Common myeloid progenitor, CD34-positive (primary cell): ENCODE measurements around the gene HTD2.
A peak's percentile ranks its signal among the peaks of the same experiment; 100 is the strongest.

Experiments used
- CTCF ChIA-PET: fragments of 350-600 bp; sonication (Branson Sonifier 250); formaldehyde crosslinking; loops from one replicate; lab custom pipeline; 2021; ENCODE audit warnings: antibody characterized with exemption; lab: Charles Lee
- POLR2A ChIA-PET: fragments of 350-600 bp; sonication (Branson Sonifier 250); formaldehyde crosslinking; loops from one replicate; lab custom pipeline; 2021; ENCODE audit warnings: antibody characterized with exemption; lab: Charles Lee
- DNase-seq, 3 donors: peaks; one replicate each; pipeline versions ENCODE4 v3.0.0 to v3.0.0-alpha.2; 2013
- H3K27ac ChIP-seq, 2 experiments: 1 replicate in 1 of 2; 2 replicates in 1 of 2; pipeline ENCODE4 v1.7.0; 2013; ENCODE audit warnings: inconsistent platforms in 2 of 2, low read length in 2 of 2, mild to moderate bottlenecking in 2 of 2, low read depth in 1 of 2, moderate library complexity in 1 of 2; ENCODE audit not compliant: severe bottlenecking in 2 of 2, insufficient read depth in 1 of 2, poor library complexity in 1 of 2
- H3K27me3 ChIP-seq, 5 experiments: replicated peaks in 2 of 5; 1 replicate in 3 of 5; 2 replicates in 2 of 5; pipeline versions ENCODE4 v1.6.1 to v1.7.0; 2013; ENCODE audit warnings: low read length in 4 of 5, mild to moderate bottlenecking in 2 of 5, moderate library complexity in 2 of 5, inconsistent platforms in 1 of 5; ENCODE audit not compliant: insufficient read depth in 5 of 5, control insufficient read depth in 4 of 5
- H3K36me3 ChIP-seq, 4 experiments: 1 replicate in 2 of 4; 2 replicates in 2 of 4; pipeline versions ENCODE4 v1.6.1 to v1.7.0; 2013; ENCODE audit warnings: low read length in 3 of 4, control low read depth in 1 of 4, mild to moderate bottlenecking in 1 of 4; ENCODE audit not compliant: control insufficient read depth in 4 of 4, insufficient read depth in 4 of 4
- H3K4me1 ChIP-seq, 4 experiments: 1 replicate in 3 of 4; 2 replicates in 1 of 4; pipeline versions ENCODE4 v1.6.1 to v1.7.1; 2013; ENCODE audit warnings: low read length in 3 of 4, mild to moderate bottlenecking in 3 of 4, control low read depth in 1 of 4, inconsistent platforms in 1 of 4, moderate library complexity in 1 of 4; ENCODE audit not compliant: control insufficient read depth in 4 of 4, insufficient read depth in 4 of 4; ENCODE audit errors: control extremely low read depth in 1 of 4
- H3K4me3 ChIP-seq, 7 experiments: 1 replicate in 4 of 7; 2 replicates in 3 of 7; pipeline versions ENCODE4 v1.5.1 to v1.7.0; 2013; ENCODE audit warnings: mild to moderate bottlenecking in 7 of 7, low read length in 6 of 7, moderate library complexity in 6 of 7, inconsistent platforms in 2 of 7, low read depth in 2 of 7, control low read depth in 1 of 7; ENCODE audit not compliant: insufficient read depth in 4 of 7, control insufficient read depth in 1 of 7; ENCODE audit errors: extremely low read depth in 1 of 7
- H3K9me3 ChIP-seq, 5 experiments: 1 replicate in 4 of 5; 2 replicates in 1 of 5; pipeline versions ENCODE4 v1.6.1 to v1.7.1; 2013; ENCODE audit warnings: low read length in 4 of 5, mild to moderate bottlenecking in 2 of 5, inconsistent platforms in 1 of 5, low read depth in 1 of 5, moderate library complexity in 1 of 5; ENCODE audit not compliant: control insufficient read depth in 4 of 5, insufficient read depth in 2 of 5; ENCODE audit errors: control extremely low read depth in 1 of 5
- WGBS: methylation state at CpG from one replicate; pipeline ENCODE4 v1.1.5; 2013; ENCODE audit not compliant: insufficient coverage; 5-methylcytosine and 5-hydroxymethylcytosine counted together

The HTD2 gene

GRCh38 chr3:58299839-58300516 is 6.3 kb upstream of the HTD2 start:
- peak; percentile 48 to 64 (median 61) for DNase-seq
- Histone ChIP-seq H3K9me3 (peaks cover 0 to 14% (median 5%) of the 10 kb centered on the region in 5 experiments), H3K27me3 (peaks cover 0 to 6% (median 0%) of the 10 kb centered on the region in 5 experiments), H3K36me3 (no peaks in the 10 kb centered on the region), H3K27ac (no peak overlapping the region), H3K4me3 (no peak overlapping the region), H3K4me1 (no peaks in the 10 kb centered on the region)
- POLR2A ChIA-PET, result interaction anchor here (0.6 to 0.7 kb wide), 2 partner anchors 82 to 471 kb away, joined by 3 read pairs; no protein-coding TSS in a partner anchor
- CTCF ChIA-PET, result interaction anchor here (0.6 to 6.0 kb wide), 19 partner anchors 9 to 509 kb away, joined by 3 to 70 read pairs (median 4); no protein-coding TSS in a partner anchor
- 0% methylated on average over 4 of the region's 8 CpGs for WGBS

- H3K4me3 ChIP-seq, result peak overlapping the region in 6 of 7 experiments; percentile 86 to 97 (median 92)
- H3K36me3 ChIP-seq, result peaks cover 3 to 31% (median 19%) of the 10 kb centered on the region in 4 experiments
- ChIA-PET CTCF (interaction anchor here (0.6 to 4.8 kb wide), 32 partner anchors 8 to 1430 kb away, joined by 3 to 41 read pairs (median 5); partner anchors contain the start of genes ABHD6 and KCTD6), POLR2A (interaction anchor here (0.8 to 1.2 kb wide), 2 partner anchors 28 to 126 kb away, joined by 3 to 4 read pairs; partner anchors contain the start of gene PDHB)
- H3K27ac ChIP-seq, result peak overlapping the region in 1 of 2 experiments; percentile 99
- H3K4me1 ChIP-seq, result peaks cover 3 to 22% (median 19%) of the 10 kb centered on the region in 4 experiments
- WGBS, result 65% methylated on average over 3 of the region's 10 CpGs
- peak; percentile 83 to 91 (median 87) for DNase-seq
- H3K27me3 ChIP-seq, result no peaks in the 10 kb centered on the region
- no peaks in the 10 kb centered on the region for H3K9me3 ChIP-seq
Measured at GRCh38 chr3:58307639-58308215, 1.4 kb downstream of the HTD2 start.

GRCh38 chr3:58308728-58309127 is 2.4 kb downstream of the HTD2 start:
- ChIA-PET CTCF (interaction anchor here (0.7 to 4.8 kb wide), 15 partner anchors 9 to 321 kb away, joined by 3 to 41 read pairs (median 5); no protein-coding TSS in a partner anchor), POLR2A (interaction anchor here (0.8 kb wide), 1 partner anchor 27 kb away, joined by 3 read pairs; no protein-coding TSS in a partner anchor)
- Histone ChIP-seq H3K27ac (peak overlapping the region in 1 of 2 experiments; percentile 99), H3K9me3 (no peaks in the 10 kb centered on the region), H3K4me1 (peaks cover 3 to 22% (median 19%) of the 10 kb centered on the region in 4 experiments), H3K27me3 (no peaks in the 10 kb centered on the region), H3K36me3 (peaks cover 3 to 39% (median 22%) of the 10 kb centered on the region in 4 experiments), H3K4me3 (peak overlapping the region in 1 of 7 experiments; percentile 42)
- 63% methylated on average over 1 of the region's 1 CpG for WGBS
- no peak for DNase-seq

GRCh38 chr3:58317811-58318210 is 11.5 kb downstream of the HTD2 start:
- CTCF ChIA-PET, result interaction anchor here (0.9 to 6.7 kb wide), 7 partner anchors 11 to 312 kb away, joined by 3 to 72 read pairs (median 4); partner anchors contain the start of genes HTD2 and RPP14
- Histone ChIP-seq H3K27me3 (no peaks in the 10 kb centered on the region), H3K9me3 (no peaks in the 10 kb centered on the region), H3K27ac (no peak overlapping the region), H3K4me3 (no peak overlapping the region), H3K4me1 (no peaks in the 10 kb centered on the region), H3K36me3 (peaks cover 5 to 57% (median 42%) of the 10 kb centered on the region in 4 experiments)
- DNase-seq, result no peak
- POLR2A ChIA-PET, result no interaction called here
- 91% methylated on average over 2 of the region's 2 CpGs for WGBS

GRCh38 chr3:58321791-58322190 is 15.5 kb downstream of the HTD2 start:
- CTCF ChIA-PET, result interaction anchor here (0.7 to 6.7 kb wide), 16 partner anchors 10 to 207 kb away, joined by 3 to 72 read pairs (median 4); partner anchors contain the start of genes HTD2 and RPP14
- H3K27me3 ChIP-seq, result no peaks in the 10 kb centered on the region
- H3K4me1 ChIP-seq, result peaks cover 0 to 5% (median under 1%) of the 10 kb centered on the region in 4 experiments
- DNase-seq, result no peak
- 97% methylated on average over 7 of the region's 7 CpGs for WGBS
- POLR2A ChIA-PET, result no interaction called here
- H3K36me3 ChIP-seq, result peaks cover 2 to 27% (median 19%) of the 10 kb centered on the region in 4 experiments
- H3K9me3 ChIP-seq, result no peaks in the 10 kb centered on the region
- H3K27ac ChIP-seq, result no peak overlapping the region
- H3K4me3 ChIP-seq, result no peak overlapping the region

- Histone ChIP-seq H3K4me1 (peaks cover 0 to 5% (median under 1%) of the 10 kb centered on the region in 4 experiments), H3K27me3 (no peaks in the 10 kb centered on the region), H3K4me3 (no peak overlapping the region), H3K36me3 (peaks cover 0 to 16% (median 9%) of the 10 kb centered on the region in 4 experiments), H3K9me3 (no peaks in the 10 kb centered on the region), H3K27ac (no peak overlapping the region)
- no peak for DNase-seq
- ChIA-PET POLR2A (no interaction called here), CTCF (interaction anchor here (0.5 to 3.3 kb wide), 9 partner anchors 9 to 242 kb away, joined by 3 to 13 read pairs (median 5); partner anchors contain the start of genes HTD2 and RPP14)
- WGBS, result 100% methylated on average over 1 of the region's 1 CpG
Measured at GRCh38 chr3:58322793-58323192, 16.5 kb downstream of the HTD2 start.
